GM23248 (cell line): Measurements from ENCODE around the gene RABGAP1L. TPM values are rescaled to one million over a fixed set of nuclear protein-coding genes. Genes with fewer than 3 reads are reported as not detected.

Experiments used
- DNase-seq: peaks from one replicate; pipeline ENCODE4 v3.0.0-alpha.2; 2015
- H2AFZ ChIP-seq: fragments of 200-600 bp; sonication (generic); 2 replicates; pipeline ENCODE4 v1.6.1; 2016; ENCODE audit warnings: antibody characterized with exemption
- H3F3A ChIP-seq: fragments of 200-600 bp; sonication (generic); 2 replicates; pipeline ENCODE4 v1.6.1; 2016; ENCODE audit warnings: mild to moderate bottlenecking, antibody characterized with exemption, mixed run types; ENCODE audit not compliant: insufficient read depth
- H3K27ac ChIP-seq: fragments of 200-600 bp; sonication (generic); 2 replicates; pipeline ENCODE4 v1.5.1; 2016; ENCODE audit warnings: mild to moderate bottlenecking
- H3K27me3 ChIP-seq: fragments of 200-600 bp; sonication (generic); replicated peaks from 2 replicates; pipeline ENCODE4 v1.6.1; 2016; ENCODE audit warnings: mild to moderate bottlenecking; ENCODE audit not compliant: insufficient read depth
- H3K36me3 ChIP-seq: fragments of 200-600 bp; sonication (generic); 2 replicates; pipeline ENCODE4 v1.6.1; 2016; ENCODE audit warnings: low read depth, mild to moderate bottlenecking
- H3K4me1 ChIP-seq: fragments of 200-600 bp; sonication (generic); 2 replicates; pipeline ENCODE4 v1.6.1; 2016; ENCODE audit warnings: mild to moderate bottlenecking; ENCODE audit not compliant: insufficient read depth
- H3K4me2 ChIP-seq: fragments of 200-600 bp; sonication (generic); one replicate; pipeline ENCODE4 v1.6.1; 2016; ENCODE audit warnings: mild to moderate bottlenecking; ENCODE audit not compliant: unreplicated experiment
- H3K4me3 ChIP-seq: fragments of 200-600 bp; sonication (generic); 2 replicates; pipeline ENCODE4 v1.5.1; 2016; ENCODE audit warnings: mild to moderate bottlenecking
- H3K79me2 ChIP-seq: fragments of 200-600 bp; sonication (generic); 2 replicates; pipeline ENCODE4 v1.6.1; 2016; ENCODE audit warnings: mild to moderate bottlenecking; ENCODE audit not compliant: insufficient read depth
- H3K9ac ChIP-seq: fragments of 200-600 bp; sonication (generic); 2 replicates; pipeline ENCODE4 v1.6.1; 2016; ENCODE audit warnings: mild to moderate bottlenecking
- H3K9me2 ChIP-seq: fragments of 200-600 bp; sonication (generic); 2 replicates; pipeline ENCODE4 v1.6.1; 2016; ENCODE audit warnings: mixed run types, mild to moderate bottlenecking, moderate library complexity; ENCODE audit not compliant: insufficient read depth
- H3K9me3 ChIP-seq: fragments of 200-600 bp; sonication (generic); one replicate; pipeline ENCODE4 v1.6.1; 2017; ENCODE audit warnings: low read depth
- H4K20me1 ChIP-seq: fragments of 200-600 bp; sonication (generic); 2 replicates; pipeline ENCODE4 v1.6.0; 2016; ENCODE audit not compliant: insufficient read depth
- EZH2 ChIP-seq: fragments of 200-600 bp; sonication (generic); IDR thresholded peaks from 2 replicates; pipeline ENCODE4 v1.6.1; 2018; ENCODE audit warnings: antibody characterized with exemption, mild to moderate bottlenecking; ENCODE audit not compliant: insufficient read depth, poor library complexity, severe bottlenecking
- EZH2phosphoT487 ChIP-seq: fragments of 200-600 bp; sonication (generic); IDR thresholded peaks from 2 replicates; pipeline ENCODE4 v1.6.1; 2018; ENCODE audit warnings: antibody characterized with exemption, moderate library complexity, mild to moderate bottlenecking, low read depth; ENCODE audit not compliant: insufficient read depth
- WGBS, 2 experiments: methylation state at CpG; one replicate each; pipeline ENCODE4 v1.1.6; 2015 to 2017; ENCODE audit warnings: low lambda C conversion rate in 2 of 2, low coverage in 1 of 2; ENCODE audit errors: missing lambda C conversion rate in 2 of 2; 5-methylcytosine and 5-hydroxymethylcytosine counted together
- in situ Hi-C: fragments of 300-500 bp; cut with MboI; formaldehyde crosslinking; loops from 2 replicates; pipeline ENCODE4 v1.15.0; 2020
- polyA plus RNA-seq: library from polyadenylated mRNA; unstranded; fragments of >200 nt; fragmentation: Nextera tagmentation; extraction: Ambion mirVana; gene quantifications from 2 replicates; pipeline ENCODE4 v1.2.1, GENCODE V29; 2016
- total RNA-seq: library from RNA; depleted of rRNA; stranded (reverse); fragments of >200 nt; shearing (Covaris generic); gene quantifications from 2 replicates; pipeline ENCODE4 v1.2.3, GENCODE V29; 2014

Gene RABGAP1L
- total and polyA plus RNA-seq, 2 experiments from 2014 or later = 13.7 to 21.6 TPM

- WGBS, 2 experiments = 100% methylated on average over 1 of the region's 1 CpG
- TF ChIP-seq EZH2phosphoT487 (no peak), EZH2 (no peak)
- Histone ChIP-seq H2AFZ (no peak overlapping the region), H3K79me2 (no peaks in the 10 kb centered on the region), H3K4me1 (no peaks in the 10 kb centered on the region), H4K20me1 (no peaks in the 10 kb centered on the region), H3K4me3 (no peak overlapping the region), H3K9me2 (no peaks in the 10 kb centered on the region), H3F3A (no peaks in the 10 kb centered on the region), H3K27me3 (no peaks in the 10 kb centered on the region), H3K9ac (no peak overlapping the region), H3K36me3 (0 out of 2 replicates have a peak, but pooled peaks cover 6% of the 10 kb centered on the region), H3K9me3 (no peaks in the 10 kb centered on the region), H3K4me2 (no peak overlapping the region), H3K27ac (no peak overlapping the region)
- in situ Hi-C loops = no loop called here
- no peak for DNase-seq
Observed at GRCh38 chr1:174239541-174239940, 80.2 kb downstream of the RABGAP1L start.

DNA sequence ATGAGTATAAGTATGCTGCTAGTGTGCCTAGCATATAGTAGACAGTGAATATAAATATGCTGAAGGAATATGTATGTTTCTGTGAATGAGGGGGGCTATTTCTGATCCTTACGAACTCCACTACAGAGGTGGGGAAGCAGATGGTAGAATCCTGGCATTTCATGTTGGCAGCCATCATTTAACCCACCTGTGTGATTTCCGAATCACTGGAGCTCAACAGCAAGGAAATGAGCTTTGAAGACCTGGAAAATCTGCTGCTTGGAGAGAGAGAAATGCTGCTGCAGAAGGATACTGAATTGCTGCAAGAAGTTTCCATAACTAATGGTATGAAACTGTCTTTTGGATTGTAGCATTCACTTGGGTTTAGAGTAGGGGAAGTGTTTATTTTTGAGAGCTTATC is 83.5 kb downstream of the RABGAP1L start:
- H4K20me1 ChIP-seq = no peaks in the 10 kb centered on the region
- H3F3A ChIP-seq = no peaks in the 10 kb centered on the region
- H3K79me2 ChIP-seq = no peaks in the 10 kb centered on the region
- no peaks in the 10 kb centered on the region for H3K4me1 ChIP-seq
- H2AFZ ChIP-seq = no peak overlapping the region
- in situ Hi-C loops = no loop called here
- TF ChIP-seq EZH2phosphoT487 = no peak
- no peak overlapping the region for H3K4me2 ChIP-seq
- no peak overlapping the region for H3K4me3 ChIP-seq
- H3K27me3 ChIP-seq = no peaks in the 10 kb centered on the region
- 0 out of 2 replicates have a peak, but pooled peaks cover 6% of the 10 kb centered on the region for H3K36me3 ChIP-seq
- H3K27ac ChIP-seq = no peak overlapping the region
- WGBS, 2 experiments = 91 to 96% methylated on average over 2 of the region's 2 CpGs
- H3K9me3 ChIP-seq = no peaks in the 10 kb centered on the region
- no peak overlapping the region for H3K9ac ChIP-seq
- no peaks in the 10 kb centered on the region for H3K9me2 ChIP-seq
- DNase-seq = no peak

DNA sequence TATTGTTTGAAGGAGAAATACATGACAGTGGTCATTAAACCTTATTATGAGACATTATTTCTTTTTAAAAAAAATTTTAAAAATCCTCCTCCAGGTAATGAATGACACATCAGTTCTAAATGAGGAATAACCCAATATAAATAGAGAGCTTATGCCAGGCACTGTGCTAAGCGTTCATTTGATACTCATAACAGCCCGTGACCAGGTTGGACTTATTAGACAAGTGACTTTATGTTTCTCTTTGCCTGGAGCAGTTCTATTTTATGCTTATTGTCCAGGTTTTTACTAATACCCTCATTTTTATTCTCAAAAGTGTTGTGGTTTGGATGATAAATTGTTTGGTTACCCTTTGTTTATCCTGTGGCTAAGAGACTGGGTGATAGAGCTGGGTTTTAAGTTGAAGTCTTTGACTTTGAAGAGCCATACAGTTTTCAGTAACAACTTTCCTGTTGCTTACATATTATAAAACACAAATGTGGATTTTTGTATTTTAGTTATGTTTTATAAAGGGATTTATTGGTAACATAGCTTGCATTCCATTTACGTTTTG is 84.2 kb downstream of the RABGAP1L start:
- H3K27ac ChIP-seq = no peak overlapping the region
- in situ Hi-C loops = no loop called here
- no peaks in the 10 kb centered on the region for H3K9me3 ChIP-seq
- no peaks in the 10 kb centered on the region for H3K4me1 ChIP-seq
- no peak overlapping the region for H2AFZ ChIP-seq
- no peak for DNase-seq
- H3K9me2 ChIP-seq = no peaks in the 10 kb centered on the region
- no peaks in the 10 kb centered on the region for H3K27me3 ChIP-seq
- no peaks in the 10 kb centered on the region for H4K20me1 ChIP-seq
- H3K4me2 ChIP-seq = no peak overlapping the region
- H3K79me2 ChIP-seq = no peaks in the 10 kb centered on the region
- WGBS, 2 experiments = 96 to 97% methylated on average over 3 of the region's 3 CpGs
- H3K9ac ChIP-seq = no peak overlapping the region
- TF ChIP-seq EZH2 (no peak), EZH2phosphoT487 (no peak)
- no peak overlapping the region for H3K4me3 ChIP-seq
- H3F3A ChIP-seq = no peaks in the 10 kb centered on the region
- H3K36me3 ChIP-seq = 0 out of 2 replicates have a peak, but pooled peaks cover 6% of the 10 kb centered on the region

- Histone ChIP-seq H3K4me1 (no peaks in the 10 kb centered on the region), H3F3A (no peaks in the 10 kb centered on the region), H3K27me3 (no peaks in the 10 kb centered on the region), H3K79me2 (no peaks in the 10 kb centered on the region), H3K4me3 (no peak overlapping the region), H4K20me1 (no peaks in the 10 kb centered on the region), H2AFZ (no peak overlapping the region), H3K9me3 (no peaks in the 10 kb centered on the region), H3K9me2 (no peaks in the 10 kb centered on the region), H3K36me3 (0 out of 2 replicates have a peak, but pooled peaks cover 6% of the 10 kb centered on the region), H3K9ac (no peak overlapping the region), H3K4me2 (no peak overlapping the region), H3K27ac (no peak overlapping the region)
- DNase-seq = no peak
- 87 to 93% methylated on average over 5 of the region's 5 CpGs for WGBS, 2 experiments
- TF ChIP-seq EZH2phosphoT487 = no peak
- no peak for TF ChIP-seq EZH2
- in situ Hi-C loops = no loop called here
Observed at GRCh38 chr1:174244017-174244416, 84.7 kb downstream of the RABGAP1L start.

- no peak for TF ChIP-seq EZH2
- TF ChIP-seq EZH2phosphoT487 = no peak
- H3K9me3 ChIP-seq = no peaks in the 10 kb centered on the region
- DNase-seq = no peak
- no peaks in the 10 kb centered on the region for H3K36me3 ChIP-seq
- WGBS, 2 experiments = 93 to 96% methylated on average over 4 of the region's 4 CpGs
- H3K27me3 ChIP-seq = no peaks in the 10 kb centered on the region
- no peak overlapping the region for H2AFZ ChIP-seq
- H3K9me2 ChIP-seq = no peaks in the 10 kb centered on the region
- no peak overlapping the region for H3K9ac ChIP-seq
- no peaks in the 10 kb centered on the region for H3F3A ChIP-seq
- H4K20me1 ChIP-seq = no peaks in the 10 kb centered on the region
- no peaks in the 10 kb centered on the region for H3K79me2 ChIP-seq
- no peak overlapping the region for H3K4me2 ChIP-seq
- no peak overlapping the region for H3K4me3 ChIP-seq
- in situ Hi-C loops = no loop called here
- H3K4me1 ChIP-seq = no peaks in the 10 kb centered on the region
- H3K27ac ChIP-seq = no peak overlapping the region
Observed at GRCh38 chr1:174247472-174247871, 88.2 kb downstream of the RABGAP1L start.
